OCI-LY3 (cell line): ENCODE data around the gene PRKX.

ENCODE experiments used
- EZH2phosphoT487 ChIP-seq: fragments of 200-600 bp; shearing (Covaris generic); IDR thresholded peaks from 2 replicates; pipeline ENCODE4 v1.6.1; 2018; ENCODE audit warnings: antibody characterized with exemption, mixed run types, low read depth
- TF ChIP-seq, protein P1 (sequence below): fragments of 200-600, 300-600 bp; sonication (generic); IDR thresholded peaks from 2 replicates; pipeline ENCODE4 v1.5.1; 2014; ENCODE audit warnings: antibody characterized with exemption, low read length, low read depth

DNA sequence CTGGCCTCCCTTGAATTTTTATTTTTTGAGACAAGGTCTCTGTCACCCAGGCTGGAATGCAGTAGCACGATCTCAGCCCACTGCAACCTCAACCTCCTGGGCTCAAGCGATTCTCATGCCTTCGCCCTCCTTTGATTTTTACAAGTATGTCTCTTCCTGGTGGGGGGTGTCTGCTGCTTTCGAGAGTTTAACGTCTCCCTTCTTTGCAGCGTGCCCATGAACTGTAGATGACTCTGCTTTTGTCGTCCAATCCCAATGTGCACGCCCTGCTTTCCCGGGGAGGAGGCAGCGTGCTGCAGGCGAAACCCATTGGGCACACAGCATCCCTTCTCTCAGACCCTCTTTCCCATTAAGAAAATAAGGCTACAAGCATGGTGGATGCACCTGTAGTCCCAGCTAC is 7.0 kb downstream of the PRKX start:
- TF ChIP-seq, protein P1, sequence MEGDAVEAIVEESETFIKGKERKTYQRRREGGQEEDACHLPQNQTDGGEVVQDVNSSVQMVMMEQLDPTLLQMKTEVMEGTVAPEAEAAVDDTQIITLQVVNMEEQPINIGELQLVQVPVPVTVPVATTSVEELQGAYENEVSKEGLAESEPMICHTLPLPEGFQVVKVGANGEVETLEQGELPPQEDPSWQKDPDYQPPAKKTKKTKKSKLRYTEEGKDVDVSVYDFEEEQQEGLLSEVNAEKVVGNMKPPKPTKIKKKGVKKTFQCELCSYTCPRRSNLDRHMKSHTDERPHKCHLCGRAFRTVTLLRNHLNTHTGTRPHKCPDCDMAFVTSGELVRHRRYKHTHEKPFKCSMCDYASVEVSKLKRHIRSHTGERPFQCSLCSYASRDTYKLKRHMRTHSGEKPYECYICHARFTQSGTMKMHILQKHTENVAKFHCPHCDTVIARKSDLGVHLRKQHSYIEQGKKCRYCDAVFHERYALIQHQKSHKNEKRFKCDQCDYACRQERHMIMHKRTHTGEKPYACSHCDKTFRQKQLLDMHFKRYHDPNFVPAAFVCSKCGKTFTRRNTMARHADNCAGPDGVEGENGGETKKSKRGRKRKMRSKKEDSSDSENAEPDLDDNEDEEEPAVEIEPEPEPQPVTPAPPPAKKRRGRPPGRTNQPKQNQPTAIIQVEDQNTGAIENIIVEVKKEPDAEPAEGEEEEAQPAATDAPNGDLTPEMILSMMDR, result no peak
- TF ChIP-seq EZH2phosphoT487, result no peak
